Subcutaneous abdominal adipose tissue (tissue), 5 donors: ENCODE results near the gene GPR17.

Source experiments
- H3K27ac ChIP-seq: one replicate; pipeline ENCODE4 v1.7.0; 2013; ENCODE audit warnings: low read depth, mild to moderate bottlenecking, inconsistent platforms, low read length, moderate library complexity
- H3K27me3 ChIP-seq, 5 donors: one replicate each; pipeline ENCODE4 v1.7.0; 2013; ENCODE audit warnings: low read length in 5 of 5, inconsistent platforms in 1 of 5; ENCODE audit not compliant: control insufficient read depth in 5 of 5, insufficient read depth in 4 of 5
- H3K36me3 ChIP-seq, 5 donors: one replicate each; pipeline ENCODE4 v1.7.0; 2013; ENCODE audit warnings: low read length in 5 of 5; ENCODE audit not compliant: control insufficient read depth in 5 of 5, insufficient read depth in 5 of 5
- H3K4me1 ChIP-seq, 5 donors: one replicate each; pipeline ENCODE4 v1.7.0; 2013; ENCODE audit warnings: low read length in 5 of 5, mild to moderate bottlenecking in 3 of 5, moderate library complexity in 1 of 5; ENCODE audit not compliant: control insufficient read depth in 5 of 5, insufficient read depth in 5 of 5
- H3K4me3 ChIP-seq, 5 donors: one replicate each; pipeline ENCODE4 v1.7.0; 2013; ENCODE audit warnings: low read length in 5 of 5, low read depth in 1 of 5
- H3K9ac ChIP-seq, 5 donors: one replicate each; pipeline ENCODE4 v1.7.0; 2013; ENCODE audit warnings: low read length in 5 of 5, mild to moderate bottlenecking in 4 of 5, moderate library complexity in 3 of 5
- H3K9me3 ChIP-seq, 5 donors: one replicate each; pipeline ENCODE4 v1.7.0; 2013; ENCODE audit warnings: low read length in 5 of 5; ENCODE audit not compliant: control insufficient read depth in 5 of 5
- donor health status: healthy.
- donor health status: healthy.
- donor health status: healthy.
- donor health status: healthy.
- donor health status: healthy.

Gene GPR17

DNA sequence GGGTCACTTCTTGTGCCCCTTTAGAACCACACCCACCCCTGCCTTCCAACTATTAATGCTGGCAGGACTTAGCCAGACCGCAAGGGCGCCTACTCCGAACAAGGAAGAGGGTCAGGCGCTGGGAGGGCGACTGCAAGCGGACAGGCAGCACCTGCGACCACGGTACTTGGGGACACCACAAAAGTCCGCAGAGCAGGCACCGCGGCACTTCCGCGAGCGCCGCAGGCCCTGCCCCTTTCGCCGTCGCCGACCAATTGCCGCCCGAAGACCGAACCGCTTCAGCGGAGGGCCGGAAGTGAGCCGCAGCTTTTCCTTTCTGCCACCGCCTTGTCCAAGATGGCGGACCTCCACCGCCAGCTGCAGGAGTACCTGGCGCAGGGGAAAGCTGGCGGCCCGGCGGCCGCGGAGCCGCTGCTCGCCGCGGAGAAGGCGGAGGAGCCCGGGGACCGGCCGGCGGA is 55.3 kb downstream of the GPR17 start, which contains the start of gene SFT2D3:
Gene SFT2D3 (plus strand): TSS at position 305 of the 458 bp plus-strand sequence. CDS start 32 bp downstream, at position 337.
- H3K4me1 ChIP-seq: peaks cover 5 to 51% (median 40%) of the 10 kb centered on the region in 5 donors
- peak within 1 kb of the TSS; percentile 93 for H3K27ac ChIP-seq
- H3K9me3 ChIP-seq: no peaks in the 10 kb centered on the region
- H3K9ac ChIP-seq: peak within 1 kb of the TSS; percentile 73 to 81 (median 79)
- no peaks in the 10 kb centered on the region for H3K27me3 ChIP-seq
- peak within 1 kb of the TSS; percentile 78 to 94 (median 88) for H3K4me3 ChIP-seq
- H3K36me3 ChIP-seq: peaks cover 0 to 8% (median 0%) of the 10 kb centered on the region in 5 donors

DNA sequence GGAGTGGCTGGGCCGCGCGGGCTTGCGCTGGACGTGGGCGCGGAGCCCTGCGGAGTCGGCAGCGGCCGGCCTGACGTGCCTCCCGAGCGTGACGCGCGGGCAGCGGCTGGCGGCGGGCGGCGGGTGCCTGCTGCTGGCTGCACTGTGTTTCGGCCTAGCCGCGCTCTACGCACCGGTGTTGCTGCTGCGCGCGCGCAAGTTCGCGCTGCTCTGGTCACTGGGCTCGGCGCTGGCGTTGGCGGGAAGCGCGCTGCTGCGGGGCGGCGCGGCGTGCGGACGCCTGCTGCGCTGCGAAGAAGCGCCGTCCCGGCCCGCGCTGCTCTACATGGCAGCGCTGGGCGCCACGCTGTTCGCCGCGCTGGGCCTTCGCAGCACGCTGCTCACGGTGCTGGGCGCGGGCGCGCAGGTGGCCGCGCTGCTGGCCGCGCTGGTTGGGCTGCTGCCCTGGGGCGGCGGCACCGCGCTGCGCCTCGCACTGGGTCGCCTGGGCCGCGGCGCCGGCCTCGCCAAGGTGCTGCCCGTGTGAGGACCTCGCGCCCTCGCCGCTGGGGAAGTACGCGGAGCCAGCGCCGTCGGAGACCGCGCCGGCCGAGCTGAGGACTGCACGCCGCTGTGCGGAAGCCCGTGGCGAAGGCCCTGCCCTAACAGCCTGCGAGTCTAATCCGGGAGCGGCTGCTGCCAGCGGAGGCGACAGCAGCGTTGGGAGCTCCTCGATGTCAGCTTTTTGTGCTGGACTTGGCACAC is 55.9 kb downstream of the GPR17 start:
- peaks cover 8 to 57% (median 44%) of the 10 kb centered on the region in 5 donors for H3K4me1 ChIP-seq
- H3K27me3 ChIP-seq: no peaks in the 10 kb centered on the region
- H3K36me3 ChIP-seq: peaks cover 0 to 13% (median 3%) of the 10 kb centered on the region in 5 donors
- H3K9me3 ChIP-seq: no peaks in the 10 kb centered on the region
- peak overlapping the region; percentile 40 to 94 (median 79) for H3K4me3 ChIP-seq
- H3K9ac ChIP-seq: peak overlapping the region; percentile 22 to 81 (median 77)
- peak overlapping the region; percentile 93 for H3K27ac ChIP-seq
